B cell (primary cell): Measurements from ENCODE around the gene CNTNAP4.

ENCODE experiments used
- CTCF ChIP-seq: fragments of 200-600 bp; IDR thresholded peaks from one replicate; pipeline ENCODE4 v1.8.0; 2022; ENCODE audit warnings: antibody characterized with exemption, mild to moderate bottlenecking
- EZH2 ChIP-seq: IDR thresholded peaks from 2 replicates; pipeline ENCODE4 v1.6.1; 2012; ENCODE audit warnings: borderline replicate concordance, low read depth, mild to moderate bottlenecking, moderate library complexity, low read length; ENCODE audit not compliant: insufficient read depth, poor library complexity, severe bottlenecking

- TF ChIP-seq EZH2 (no peak), CTCF (no peak)
These were observed 288.3 kb downstream of the CNTNAP4 start for GRCh38 chr16:76565542-76565941.
